Stimulated activated CD4-positive, alpha-beta T cell treated with anti-CD3 and anti-CD28 coated beads, Interleukin-4, amount 100 ng/mL, for 48 hours (primary cell): Measurements from ENCODE around the gene TMEM223.
"Not testable (repeated sequence)": the region's sequence is repeated elsewhere in the genome, so short reads cannot be mapped to it uniquely, and the experiment has no call there.

Experiments used
- DNase-seq, 2 donors: peaks; one replicate each; pipeline ENCODE4 v3.0.0-alpha.2; 2020; ENCODE audit warnings: low read depth in 2 of 2

Gene TMEM223

DNA sequence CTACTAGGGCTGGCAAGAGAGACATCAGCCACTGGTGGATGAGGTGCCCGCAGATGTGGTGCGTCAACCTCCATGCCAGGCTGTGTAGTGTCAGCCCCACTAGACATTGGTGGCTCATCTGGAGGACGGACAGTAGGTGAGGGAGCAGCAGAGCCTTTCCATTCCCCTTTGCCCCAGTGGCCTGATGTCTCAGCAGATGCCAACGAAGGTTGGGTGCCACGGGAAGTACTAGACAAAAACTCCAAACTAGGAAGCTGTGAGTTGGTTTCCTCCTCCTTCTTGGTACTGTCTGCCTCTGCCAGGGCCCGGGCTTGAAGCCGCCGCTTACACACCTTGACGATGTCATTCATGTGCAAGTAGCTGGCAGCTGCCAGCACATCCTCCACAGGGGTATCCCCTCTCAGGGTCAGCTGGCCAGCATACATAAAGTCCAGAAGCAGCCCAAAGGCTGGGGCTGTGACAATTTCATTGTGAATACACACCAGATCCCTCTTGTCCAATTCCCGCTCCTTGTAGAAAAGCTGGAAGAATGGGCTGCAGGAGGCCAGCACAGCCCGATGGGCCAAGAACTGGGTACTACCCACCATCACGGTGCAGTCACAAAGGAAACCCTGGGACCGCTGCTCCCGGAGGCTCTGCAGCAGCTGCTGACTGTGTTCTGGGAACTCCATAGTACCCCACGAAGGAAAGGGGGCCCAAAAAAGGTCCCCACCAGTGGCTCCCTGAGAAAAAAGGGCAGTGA, 38.6 kb downstream of the TMEM223 start:
- DNase-seq, result no peak

DNA sequence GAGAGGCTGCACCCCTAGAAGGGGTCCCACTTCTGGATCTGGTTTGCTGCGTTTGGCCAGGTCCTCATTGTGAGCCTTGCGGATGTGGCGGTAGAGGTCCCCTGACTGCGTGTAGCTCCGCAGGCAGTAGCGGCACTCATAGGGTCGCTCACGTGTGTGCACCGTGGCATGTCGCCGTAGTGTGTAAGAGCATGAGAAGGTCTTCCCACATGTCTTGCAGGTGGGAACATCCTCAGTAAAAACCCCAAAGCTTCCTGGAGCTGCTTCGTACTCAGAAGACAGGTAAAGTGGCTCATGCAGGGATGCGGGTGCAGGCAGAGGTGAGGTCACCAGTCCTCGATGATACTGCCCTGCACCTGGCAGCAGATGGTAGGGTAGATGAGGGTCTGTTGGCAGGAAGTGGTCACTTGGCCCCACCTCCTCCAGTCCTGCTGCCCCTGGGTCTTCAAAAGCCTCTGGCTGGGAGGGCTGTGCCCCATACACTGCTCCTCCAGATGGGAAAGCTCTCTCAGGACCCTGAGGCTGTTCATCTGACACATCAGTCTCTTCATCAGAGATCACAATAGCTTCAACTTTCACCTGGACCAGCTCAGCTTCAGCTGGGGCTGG, 39.5 kb downstream of the TMEM223 start:
- no peak for DNase-seq

DNA sequence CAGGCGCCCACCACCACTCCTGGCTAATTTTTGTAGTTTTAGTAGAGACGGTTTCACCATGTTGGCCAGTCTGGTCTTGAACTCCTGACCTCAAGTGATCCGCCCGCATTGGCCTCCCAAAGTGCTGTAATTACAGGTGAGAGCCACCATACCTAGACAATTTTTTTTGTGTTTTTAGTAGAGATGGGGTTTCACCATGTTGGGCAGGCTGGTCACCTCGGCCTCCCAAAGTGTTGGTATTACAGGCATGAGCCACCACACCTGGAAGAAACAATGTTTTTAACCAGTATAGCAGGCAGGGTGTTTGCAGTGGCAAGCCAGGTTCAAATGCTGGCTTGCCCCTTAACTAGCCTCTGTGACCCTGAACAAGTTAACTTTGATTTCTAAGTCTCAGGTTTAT, 41.9 kb downstream of the TMEM223 start:
- DNase-seq, result not testable (repeated sequence)

DNA sequence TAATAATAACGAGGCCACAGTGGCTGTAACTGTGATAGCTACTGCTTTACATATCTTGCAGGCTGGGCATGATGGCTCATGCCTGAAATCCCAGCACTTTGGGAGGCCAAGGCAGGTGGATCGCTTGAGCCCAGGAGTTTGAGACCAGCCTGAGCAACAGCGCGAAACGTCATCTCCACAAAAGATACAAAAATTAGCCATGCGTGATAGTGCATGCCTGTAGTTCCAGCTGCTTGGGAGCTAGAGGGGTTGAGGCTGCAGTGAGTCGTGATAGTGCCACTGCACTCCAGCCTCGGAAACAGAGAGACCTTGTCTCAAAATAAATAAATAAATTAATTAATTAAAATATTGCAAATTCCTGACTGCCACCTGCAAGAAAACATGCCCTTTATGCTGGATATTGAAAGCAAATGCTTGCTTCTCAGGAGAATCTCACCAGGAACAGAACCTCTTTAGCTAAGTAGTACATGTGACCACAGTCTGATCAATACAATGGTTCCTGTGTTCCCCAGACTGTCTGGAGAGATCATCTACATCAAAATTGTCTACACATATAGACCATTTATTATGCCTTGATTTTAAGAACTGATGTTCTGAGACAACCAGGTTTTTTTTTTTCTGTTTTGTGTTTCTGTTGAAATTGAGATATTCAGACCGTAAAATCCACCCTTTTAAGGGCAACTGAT, 44.2 kb downstream of the TMEM223 start:
- no peak for DNase-seq
